ENCODE results near the gene KANTR. TPM values are rescaled to one million over a fixed set of nuclear protein-coding genes. Genes with fewer than 3 reads are reported as not detected.

Gene KANTR
- total RNA-seq, 4 donors from 2014 or later = 8.6 to 42.1 (median 33.1) TPM

DNA sequence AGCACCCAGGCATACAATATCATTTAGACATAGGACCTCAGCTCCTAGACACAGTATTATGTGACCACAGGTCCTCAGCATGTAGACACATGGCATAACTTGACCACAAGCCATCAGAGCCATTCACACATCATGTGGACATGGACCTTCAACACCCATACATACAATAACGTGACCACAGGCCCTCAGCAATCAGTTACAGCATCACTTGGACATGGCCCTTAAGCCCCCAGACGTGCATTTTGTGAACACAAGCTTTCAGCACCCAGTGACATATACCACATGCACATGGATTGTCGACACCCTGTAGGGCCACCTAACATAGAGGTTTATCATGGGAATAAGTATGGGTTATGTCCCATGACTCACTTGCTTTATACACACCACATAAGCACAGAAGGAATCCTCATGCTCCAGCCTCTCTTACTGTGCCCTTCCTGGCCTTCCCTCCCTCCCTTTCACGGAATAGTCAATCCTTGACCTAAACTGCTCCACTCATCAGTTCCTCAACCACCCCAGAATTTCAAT, 9.8 kb upstream of the KANTR start:
- Histone ChIP-seq H3K4me1 (no peaks in the 10 kb centered on the region), H3K27me3 (no peaks in the 10 kb centered on the region), H3K27ac (no peak overlapping the region), H3K36me3 (peaks cover 0 to 6% (median 0%) of the 10 kb centered on the region in 3 donors), H3K4me3 (peak overlapping the region in 1 of 4 donors; percentile 84), H3K9me3 (no peaks in the 10 kb centered on the region)
- TF ChIP-seq POLR2A (IDR thresholded peaks at IDR 0.05) (no peak), CTCF (IDR thresholded peaks at IDR 0.05) (no peak)
- DNase-seq = no peak

GRCh38 chrX:53084863-53085262, 9.1 kb upstream of the KANTR start:
- no peak for TF ChIP-seq POLR2A (IDR thresholded peaks at IDR 0.05)
- TF ChIP-seq CTCF (IDR thresholded peaks at IDR 0.05) = no peak
- Histone ChIP-seq H3K27ac (no peak overlapping the region), H3K4me3 (peak overlapping the region in 1 of 4 donors; percentile 84), H3K9me3 (no peaks in the 10 kb centered on the region), H3K36me3 (peaks cover 0 to 6% (median 0%) of the 10 kb centered on the region in 3 donors), H3K27me3 (no peaks in the 10 kb centered on the region), H3K4me1 (no peaks in the 10 kb centered on the region)
- DNase-seq = no peak

- H3K27ac ChIP-seq = peak overlapping the region in 2 of 4 donors; percentile 42 to 51
- H3K36me3 ChIP-seq = peaks cover 0 to 6% (median 0%) of the 10 kb centered on the region in 3 donors
- H3K27me3 ChIP-seq = no peaks in the 10 kb centered on the region
- no peak for TF ChIP-seq POLR2A (IDR thresholded peaks at IDR 0.05)
- no peak for TF ChIP-seq CTCF (IDR thresholded peaks at IDR 0.05)
- H3K4me3 ChIP-seq = no peak overlapping the region
- H3K9me3 ChIP-seq = no peaks in the 10 kb centered on the region
- H3K4me1 ChIP-seq = no peaks in the 10 kb centered on the region
- no peak for DNase-seq
Observed at GRCh38 chrX:53085661-53086229, 8.2 kb upstream of the KANTR start.

- peak in 2 of 3 donors; percentile 72 to 79 for DNase-seq
- Histone ChIP-seq H3K4me1 (no peaks in the 10 kb centered on the region), H3K4me3 (no peak overlapping the region), H3K36me3 (peaks cover 0 to 6% (median 0%) of the 10 kb centered on the region in 3 donors), H3K27me3 (no peaks in the 10 kb centered on the region), H3K9me3 (no peaks in the 10 kb centered on the region), H3K27ac (peak overlapping the region in 3 of 4 donors; percentile 51 to 87 (median 72))
- TF ChIP-seq POLR2A (IDR thresholded peaks at IDR 0.05) (no peak), CTCF (IDR thresholded peaks at IDR 0.05) (no peak)
Observed at GRCh38 chrX:53086464-53086863, 7.5 kb upstream of the KANTR start.

DNA sequence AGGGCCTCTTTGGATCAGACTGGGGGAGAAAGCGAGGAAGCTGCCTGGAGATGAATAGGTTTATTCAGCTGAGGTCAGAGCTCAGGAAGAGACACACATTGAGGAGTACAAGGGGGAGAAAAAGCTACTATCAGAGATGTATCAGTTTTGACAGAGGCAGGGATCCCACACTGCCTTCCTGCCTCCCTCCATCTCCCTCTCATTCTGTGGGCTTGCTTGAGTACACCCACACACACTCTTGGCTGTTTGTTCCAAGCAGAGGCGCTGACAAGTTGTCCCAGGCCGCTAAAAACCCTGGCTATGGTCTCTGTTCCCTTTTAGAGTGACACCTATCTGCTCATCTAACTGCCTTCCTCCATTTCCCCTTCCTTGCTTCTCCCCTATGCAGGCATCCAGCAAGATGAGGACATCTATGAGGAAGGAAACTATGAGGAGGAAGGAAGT, 6.5 kb upstream of the KANTR start:
- no peaks in the 10 kb centered on the region for H3K27me3 ChIP-seq
- TF ChIP-seq POLR2A (IDR thresholded peaks at IDR 0.05) (no peak), CTCF (IDR thresholded peaks at IDR 0.05) (no peak)
- peak overlapping the region in 3 of 4 donors; percentile 51 to 87 (median 72) for H3K27ac ChIP-seq
- H3K36me3 ChIP-seq = peaks cover 0 to 6% (median 0%) of the 10 kb centered on the region in 3 donors
- H3K9me3 ChIP-seq = no peaks in the 10 kb centered on the region
- H3K4me1 ChIP-seq = no peaks in the 10 kb centered on the region
- DNase-seq = no peak
- H3K4me3 ChIP-seq = no peak overlapping the region
